ENCODE data around the gene MAGI1. TPM values are rescaled to one million over a fixed set of nuclear protein-coding genes. Genes with fewer than 3 reads are reported as not detected.

The MAGI1 gene
- polyA plus RNA-seq, 1 of the 3 experiments (the other 2 are of a cell fraction), result 10.3 TPM

- no peaks in the 10 kb centered on the region for H3K79me2 ChIP-seq (ENCODE audit: insufficient read depth)
- H3K9ac ChIP-seq, result no peak overlapping the region
- no peaks in the 10 kb centered on the region; the same call in 1 of the 2 replicates for H4K20me1 ChIP-seq (ENCODE audit: insufficient read depth)
- H2AFZ ChIP-seq (ENCODE audit: low read depth), result no peak overlapping the region
- no peaks in the 10 kb centered on the region for H3K27me3 ChIP-seq (ENCODE audit: insufficient read depth)
- H3K4me1 ChIP-seq (ENCODE audit: control insufficient read depth in 1 of 2, insufficient read depth in 2 of 2, low read depth in 1 of 2, low read length in 1 of 2), result peaks cover 0 to 15% of the 10 kb centered on the region in 2 experiments; a peak in 2 of 4 replicates
- no peak overlapping the region for H3K4me3 ChIP-seq (ENCODE audit: low read depth in 2 of 2, low read length in 1 of 2)
- DNase-seq, result no peak
- TF ChIP-seq POLR2AphosphoS5 (IDR thresholded peaks at IDR 0.05; ENCODE audit: low read depth, low read length), result no peak
- TF ChIP-seq RXRA (IDR thresholded peaks at IDR 0.05; ENCODE audit: borderline replicate concordance, low read depth), result no peak
- TF ChIP-seq, protein P1, sequence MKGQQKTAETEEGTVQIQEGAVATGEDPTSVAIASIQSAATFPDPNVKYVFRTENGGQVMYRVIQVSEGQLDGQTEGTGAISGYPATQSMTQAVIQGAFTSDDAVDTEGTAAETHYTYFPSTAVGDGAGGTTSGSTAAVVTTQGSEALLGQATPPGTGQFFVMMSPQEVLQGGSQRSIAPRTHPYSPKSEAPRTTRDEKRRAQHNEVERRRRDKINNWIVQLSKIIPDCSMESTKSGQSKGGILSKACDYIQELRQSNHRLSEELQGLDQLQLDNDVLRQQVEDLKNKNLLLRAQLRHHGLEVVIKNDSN (IDR thresholded peaks at IDR 0.05; ENCODE audit: borderline replicate concordance, low read depth), result no peak
- TF ChIP-seq YY1 (IDR thresholded peaks at IDR 0.05; ENCODE audit: low read depth), result no peak
- no peak for TF ChIP-seq GATA2 (CRISPR knock-in tag; IDR thresholded peaks at IDR 0.05)
- TF ChIP-seq, protein P2, sequence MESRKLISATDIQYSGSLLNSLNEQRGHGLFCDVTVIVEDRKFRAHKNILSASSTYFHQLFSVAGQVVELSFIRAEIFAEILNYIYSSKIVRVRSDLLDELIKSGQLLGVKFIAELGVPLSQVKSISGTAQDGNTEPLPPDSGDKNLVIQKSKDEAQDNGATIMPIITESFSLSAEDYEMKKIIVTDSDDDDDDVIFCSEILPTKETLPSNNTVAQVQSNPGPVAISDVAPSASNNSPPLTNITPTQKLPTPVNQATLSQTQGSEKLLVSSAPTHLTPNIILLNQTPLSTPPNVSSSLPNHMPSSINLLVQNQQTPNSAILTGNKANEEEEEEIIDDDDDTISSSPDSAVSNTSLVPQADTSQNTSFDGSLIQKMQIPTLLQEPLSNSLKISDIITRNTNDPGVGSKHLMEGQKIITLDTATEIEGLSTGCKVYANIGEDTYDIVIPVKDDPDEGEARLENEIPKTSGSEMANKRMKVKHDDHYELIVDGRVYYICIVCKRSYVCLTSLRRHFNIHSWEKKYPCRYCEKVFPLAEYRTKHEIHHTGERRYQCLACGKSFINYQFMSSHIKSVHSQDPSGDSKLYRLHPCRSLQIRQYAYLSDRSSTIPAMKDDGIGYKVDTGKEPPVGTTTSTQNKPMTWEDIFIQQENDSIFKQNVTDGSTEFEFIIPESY (IDR thresholded peaks at IDR 0.05; ENCODE audit: borderline replicate concordance, low read depth), result no peak
- no peak for TF ChIP-seq EP300 (IDR thresholded peaks at IDR 0.05; ENCODE audit: borderline replicate concordance in 1 of 2, low read depth in 1 of 2, low read length in 1 of 2)
- no peak for TF ChIP-seq ELF1 (IDR thresholded peaks at IDR 0.05)
- TF ChIP-seq SIN3A (IDR thresholded peaks at IDR 0.05; ENCODE audit: borderline replicate concordance, low read depth, low read length), result no peak
- no peak for TF ChIP-seq EZH2phosphoT487 (IDR thresholded peaks at IDR 0.05; ENCODE audit: borderline replicate concordance, low read depth)
- H3K9me3 ChIP-seq, result no peaks in the 10 kb centered on the region
- POLR2A ChIA-PET, result no interaction called here
- H3K4me2 ChIP-seq, result no peak overlapping the region
- no peaks in the 10 kb centered on the region for H3K36me3 ChIP-seq (replicated peaks in 1 of 2; ENCODE audit: control insufficient read depth in 1 of 2, insufficient read depth in 2 of 2, low read length in 1 of 2)
- 100% methylated on average over 4 of the region's 4 CpGs for WGBS (ENCODE audit: low lambda C conversion rate)
- CTCF ChIA-PET, result interaction anchor here (0.5 to 1.5 kb wide), 3 partner anchors 14 to 278 kb away, joined by 3 read pairs; no protein-coding TSS in a partner anchor
- H3K9me2 ChIP-seq, result no peaks in the 10 kb centered on the region
- H3K27ac ChIP-seq (ENCODE audit: low read depth in 2 of 2, low read length in 1 of 2), result no peak overlapping the region
- no peaks in the 10 kb centered on the region for H3F3A ChIP-seq (replicated peaks; ENCODE audit: insufficient read depth)
Measured at GRCh38 chr3:65717676-65718346, 320.9 kb downstream of the MAGI1 start.

GRCh38 chr3:65716071-65716751, 322.5 kb downstream of the MAGI1 start:
- Histone ChIP-seq H3K36me3 (replicated peaks in 1 of 2; ENCODE audit: control insufficient read depth in 1 of 2, insufficient read depth in 2 of 2, low read length in 1 of 2) (no peaks in the 10 kb centered on the region), H3K4me1 (ENCODE audit: control insufficient read depth in 1 of 2, insufficient read depth in 2 of 2, low read depth in 1 of 2, low read length in 1 of 2) (peaks cover 0 to 15% of the 10 kb centered on the region in 2 experiments; a peak in 2 of 4 replicates), H3K9ac (no peak overlapping the region), H3K4me3 (ENCODE audit: low read depth in 2 of 2, low read length in 1 of 2) (no peak overlapping the region), H3K79me2 (ENCODE audit: insufficient read depth) (no peaks in the 10 kb centered on the region), H2AFZ (ENCODE audit: low read depth) (no peak overlapping the region), H3K4me2 (no peak overlapping the region), H3F3A (replicated peaks; ENCODE audit: insufficient read depth) (no peaks in the 10 kb centered on the region), H3K27ac (ENCODE audit: low read depth in 2 of 2, low read length in 1 of 2) (no peak overlapping the region), H3K9me2 (no peaks in the 10 kb centered on the region), H4K20me1 (ENCODE audit: insufficient read depth) (no peaks in the 10 kb centered on the region; the same call in 1 of the 2 replicates), H3K9me3 (no peaks in the 10 kb centered on the region), H3K27me3 (ENCODE audit: insufficient read depth) (no peaks in the 10 kb centered on the region)
- ChIA-PET POLR2A (no interaction called here), CTCF (no interaction called here)
- WGBS (ENCODE audit: low lambda C conversion rate), result 89% methylated on average over 4 of the region's 4 CpGs
- no peak for DNase-seq
- TF ChIP-seq, protein P3, sequence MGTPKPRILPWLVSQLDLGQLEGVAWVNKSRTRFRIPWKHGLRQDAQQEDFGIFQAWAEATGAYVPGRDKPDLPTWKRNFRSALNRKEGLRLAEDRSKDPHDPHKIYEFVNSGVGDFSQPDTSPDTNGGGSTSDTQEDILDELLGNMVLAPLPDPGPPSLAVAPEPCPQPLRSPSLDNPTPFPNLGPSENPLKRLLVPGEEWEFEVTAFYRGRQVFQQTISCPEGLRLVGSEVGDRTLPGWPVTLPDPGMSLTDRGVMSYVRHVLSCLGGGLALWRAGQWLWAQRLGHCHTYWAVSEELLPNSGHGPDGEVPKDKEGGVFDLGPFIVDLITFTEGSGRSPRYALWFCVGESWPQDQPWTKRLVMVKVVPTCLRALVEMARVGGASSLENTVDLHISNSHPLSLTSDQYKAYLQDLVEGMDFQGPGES (IDR thresholded peaks at IDR 0.05; ENCODE audit: low read depth, low read length), result no peak
- TF ChIP-seq FOXM1 (IDR thresholded peaks at IDR 0.05; ENCODE audit: low read depth), result no peak
- no peak for TF ChIP-seq ELF1 (IDR thresholded peaks at IDR 0.05)
- TF ChIP-seq, protein P2 (IDR thresholded peaks at IDR 0.05; ENCODE audit: borderline replicate concordance, low read depth), result no peak
- TF ChIP-seq CTCF (IDR thresholded peaks at IDR 0.05), result no peak
- no peak for TF ChIP-seq RCOR1 (IDR thresholded peaks at IDR 0.05; ENCODE audit: low read length)
- TF ChIP-seq EP300 (IDR thresholded peaks at IDR 0.05; ENCODE audit: borderline replicate concordance in 1 of 2, low read depth in 1 of 2, low read length in 1 of 2), result no peak
- no peak for TF ChIP-seq JUND (IDR thresholded peaks at IDR 0.05)
- TF ChIP-seq FOXJ3 (CRISPR knock-in tag; IDR thresholded peaks at IDR 0.05), result no peak
- TF ChIP-seq GABPA (IDR thresholded peaks at IDR 0.05; ENCODE audit: low read depth), result no peak
- no peak for TF ChIP-seq RAD21 (IDR thresholded peaks at IDR 0.05; ENCODE audit: low read length)

Measured in SK-N-SH (cell line).